Smooth muscle cell (in vitro differentiated cells): ENCODE results near the gene WDTC1. TPM values are rescaled to one million over a fixed set of nuclear protein-coding genes. Genes with fewer than 3 reads are reported as not detected.
"Not testable (repeated sequence)": the region's sequence is repeated elsewhere in the genome, so short reads cannot be mapped to it uniquely, and the experiment has no call there.

Experiments
- DNase-seq: peaks from one replicate; lab custom pipeline; 2025; ENCODE audit not compliant: unreplicated experiment; lab: John Stamatoyannopoulos, UW
- H2AFZ ChIP-seq: fragments of 200-600 bp; sonication (generic); 2 replicates; pipeline ENCODE4 v1.6.0; 2016; ENCODE audit warnings: antibody characterized with exemption, low read depth, mild to moderate bottlenecking
- H3F3A ChIP-seq: fragments of 200-600 bp; sonication (generic); 2 replicates; pipeline ENCODE4 v1.6.0; 2017; ENCODE audit warnings: antibody characterized with exemption, low read depth
- H3K27ac ChIP-seq: fragments of 200-600 bp; sonication (generic); 2 replicates; pipeline ENCODE4 v1.5.1; 2016; ENCODE audit warnings: low read depth, mild to moderate bottlenecking
- H3K27me3 ChIP-seq: fragments of 200-600 bp; sonication (generic); 2 replicates; pipeline ENCODE4 v1.6.1; 2016; ENCODE audit warnings: low read depth, mild to moderate bottlenecking
- H3K36me3 ChIP-seq: fragments of 200-600 bp; sonication (generic); 2 replicates; pipeline ENCODE4 v1.5.1; 2016; ENCODE audit warnings: low read depth
- H3K4me1 ChIP-seq: fragments of 200-600 bp; sonication (generic); 2 replicates; pipeline ENCODE4 v1.5.1; 2016; ENCODE audit warnings: low read depth
- H3K4me2 ChIP-seq: fragments of 200-600 bp; sonication (generic); 2 replicates; pipeline ENCODE4 v1.6.0; 2016; ENCODE audit warnings: mild to moderate bottlenecking
- H3K4me3 ChIP-seq: fragments of 200-600 bp; sonication (generic); 2 replicates; pipeline ENCODE4 v1.5.1; 2016; ENCODE audit warnings: mild to moderate bottlenecking
- H3K79me2 ChIP-seq: fragments of 200-600 bp; sonication (generic); 2 replicates; pipeline ENCODE4 v1.6.0; 2016; ENCODE audit warnings: low read depth, mild to moderate bottlenecking
- H3K9ac ChIP-seq: fragments of 200-600 bp; sonication (generic); 2 replicates; pipeline ENCODE4 v1.6.0; 2016; ENCODE audit warnings: low read depth
- H3K9me3 ChIP-seq: fragments of 200-600 bp; sonication (generic); replicated peaks from 2 replicates; pipeline ENCODE4 v1.5.1; 2016; ENCODE audit warnings: low read depth
- H4K20me1 ChIP-seq: fragments of 200-600 bp; sonication (generic); 2 replicates; pipeline ENCODE4 v1.6.0; 2016; ENCODE audit warnings: low read depth
- CTCF ChIP-seq: fragments of 200-600 bp; sonication (generic); IDR thresholded peaks from 2 replicates; pipeline ENCODE4 v1.5.1; 2017; ENCODE audit warnings: borderline replicate concordance, mild to moderate bottlenecking, antibody characterized with exemption; ENCODE audit not compliant: insufficient read depth, poor library complexity, severe bottlenecking
- WGBS: methylation state at CpG from one replicate; pipeline ENCODE4 v1.1.7; 2016; ENCODE audit warnings: low lambda C conversion rate; 5-methylcytosine and 5-hydroxymethylcytosine counted together
- polyA plus RNA-seq: library from polyadenylated mRNA; unstranded; fragments of >200 nt; fragmentation: Nextera tagmentation; extraction: Ambion mirVana; gene quantifications from 2 replicates; pipeline ENCODE4 v1.2.1, GENCODE V29; 2016
- total RNA-seq: library from RNA; depleted of rRNA; stranded (reverse); fragments of >200 nt; gene quantifications from 2 replicates; pipeline ENCODE4 v1.2.3, GENCODE V29; 2014

Gene WDTC1
- total and polyA plus RNA-seq, 2 experiments from 2014 or later = 5.4 to 10.3 TPM

GRCh38 chr1:27216466-27216865 lies 18.0 kb upstream of the WDTC1 start:
- Histone ChIP-seq H2AFZ (no peak overlapping the region), H3K9ac (no peak overlapping the region), H3K79me2 (no peaks in the 10 kb centered on the region), H3K4me3 (no peak overlapping the region), H3K36me3 (no peaks in the 10 kb centered on the region), H3K9me3 (no peaks in the 10 kb centered on the region), H3F3A (no peaks in the 10 kb centered on the region), H3K27ac (no peak overlapping the region), H3K4me1 (no peaks in the 10 kb centered on the region), H3K27me3 (no peaks in the 10 kb centered on the region), H3K4me2 (no peak overlapping the region), H4K20me1 (no peaks in the 10 kb centered on the region)
- TF ChIP-seq CTCF = no peak
- WGBS = 95% methylated on average over 7 of the region's 7 CpGs
- no peak for DNase-seq

DNA sequence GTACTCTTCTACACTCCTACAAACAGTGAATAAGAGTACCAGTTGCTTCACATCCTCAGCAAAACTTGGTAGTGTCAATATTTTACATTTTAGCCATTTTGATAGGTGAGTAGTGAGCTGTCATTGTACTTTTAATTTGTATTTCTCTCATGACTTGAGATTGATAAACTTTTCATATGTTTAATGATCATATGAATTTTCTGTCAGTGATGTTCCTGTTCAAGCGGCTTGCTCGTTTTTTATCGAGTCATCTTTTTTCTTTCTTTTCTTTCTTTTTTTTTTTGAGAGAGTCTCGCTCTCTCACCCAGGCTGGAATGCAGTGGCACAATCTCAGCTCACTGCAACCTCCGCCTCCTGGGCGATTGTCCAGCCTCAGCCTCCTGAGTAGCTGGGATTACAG lies 17.0 kb upstream of the WDTC1 start:
- no peaks in the 10 kb centered on the region for H3K4me1 ChIP-seq
- no peak overlapping the region for H3K27ac ChIP-seq
- H3K9me3 ChIP-seq = no peaks in the 10 kb centered on the region
- no peak overlapping the region for H3K9ac ChIP-seq
- 92% methylated on average over 6 of the region's 6 CpGs for WGBS
- H3F3A ChIP-seq = no peaks in the 10 kb centered on the region
- no peak overlapping the region for H3K4me2 ChIP-seq
- DNase-seq = no peak
- H3K36me3 ChIP-seq = no peaks in the 10 kb centered on the region
- no peaks in the 10 kb centered on the region for H3K27me3 ChIP-seq
- TF ChIP-seq CTCF = no peak
- H4K20me1 ChIP-seq = no peaks in the 10 kb centered on the region
- no peak overlapping the region for H3K4me3 ChIP-seq
- no peak overlapping the region for H2AFZ ChIP-seq
- no peaks in the 10 kb centered on the region for H3K79me2 ChIP-seq

DNA sequence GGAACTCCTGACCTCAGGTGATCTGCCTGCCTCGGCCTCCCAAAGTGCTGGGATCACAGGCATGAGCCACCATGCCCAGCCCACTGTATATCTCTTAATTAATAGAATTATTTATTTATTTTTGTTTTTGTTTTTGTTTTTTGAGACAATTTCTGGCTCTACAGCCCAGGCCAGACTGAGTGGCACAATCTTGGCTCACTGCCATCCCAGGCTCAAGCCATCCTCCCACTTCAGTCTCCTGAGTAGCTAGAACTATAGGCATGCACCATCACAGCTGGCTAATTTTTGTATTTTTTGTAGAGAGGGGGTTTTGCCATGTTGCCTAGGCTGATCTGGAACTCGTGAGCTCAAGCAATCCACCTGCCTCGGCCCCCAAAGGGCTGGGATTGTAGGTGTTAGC lies 15.7 kb upstream of the WDTC1 start:
- 87% methylated on average over 3 of the region's 3 CpGs for WGBS
- Histone ChIP-seq H3K4me1 (no peaks in the 10 kb centered on the region), H3K27ac (no peak overlapping the region), H2AFZ (no peak overlapping the region), H3K4me2 (no peak overlapping the region), H3K27me3 (no peaks in the 10 kb centered on the region), H3K4me3 (no peak overlapping the region), H3K36me3 (no peaks in the 10 kb centered on the region), H3K9ac (no peak overlapping the region), H4K20me1 (no peaks in the 10 kb centered on the region), H3K9me3 (no peaks in the 10 kb centered on the region), H3K79me2 (no peaks in the 10 kb centered on the region), H3F3A (no peaks in the 10 kb centered on the region)
- DNase-seq = no peak
- TF ChIP-seq CTCF = no peak

DNA sequence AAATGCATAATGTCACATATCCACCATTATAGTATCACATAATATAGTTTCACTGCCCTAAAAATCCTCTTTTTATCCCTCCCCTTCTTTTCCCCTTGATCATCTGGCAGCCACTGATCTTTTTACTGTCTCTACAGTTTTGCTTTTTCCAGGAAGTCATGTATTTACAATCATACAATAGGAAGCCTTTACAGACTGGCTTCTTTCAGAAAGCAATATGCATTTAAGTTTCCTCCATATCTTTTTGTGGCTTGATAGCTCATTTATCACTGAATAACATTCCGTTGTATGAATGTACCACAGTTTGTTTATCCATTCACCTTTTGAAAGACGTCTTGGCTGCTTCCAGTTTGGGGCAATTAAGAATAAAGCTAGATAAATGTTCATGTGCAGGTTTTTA lies 14.3 kb upstream of the WDTC1 start:
- no peaks in the 10 kb centered on the region for H3K27me3 ChIP-seq
- no peak overlapping the region for H3K9ac ChIP-seq
- H3K79me2 ChIP-seq = no peaks in the 10 kb centered on the region
- H4K20me1 ChIP-seq = no peaks in the 10 kb centered on the region
- H3F3A ChIP-seq = no peaks in the 10 kb centered on the region
- no peak overlapping the region for H3K4me2 ChIP-seq
- DNase-seq = no peak
- H2AFZ ChIP-seq = peak overlapping the region; percentile 69
- no peak overlapping the region for H3K27ac ChIP-seq
- H3K36me3 ChIP-seq = no peaks in the 10 kb centered on the region
- no peaks in the 10 kb centered on the region for H3K9me3 ChIP-seq
- H3K4me3 ChIP-seq = no peak overlapping the region
- WGBS = 51% methylated on average over 2 of the region's 2 CpGs
- TF ChIP-seq CTCF = no peak
- no peaks in the 10 kb centered on the region for H3K4me1 ChIP-seq

DNA sequence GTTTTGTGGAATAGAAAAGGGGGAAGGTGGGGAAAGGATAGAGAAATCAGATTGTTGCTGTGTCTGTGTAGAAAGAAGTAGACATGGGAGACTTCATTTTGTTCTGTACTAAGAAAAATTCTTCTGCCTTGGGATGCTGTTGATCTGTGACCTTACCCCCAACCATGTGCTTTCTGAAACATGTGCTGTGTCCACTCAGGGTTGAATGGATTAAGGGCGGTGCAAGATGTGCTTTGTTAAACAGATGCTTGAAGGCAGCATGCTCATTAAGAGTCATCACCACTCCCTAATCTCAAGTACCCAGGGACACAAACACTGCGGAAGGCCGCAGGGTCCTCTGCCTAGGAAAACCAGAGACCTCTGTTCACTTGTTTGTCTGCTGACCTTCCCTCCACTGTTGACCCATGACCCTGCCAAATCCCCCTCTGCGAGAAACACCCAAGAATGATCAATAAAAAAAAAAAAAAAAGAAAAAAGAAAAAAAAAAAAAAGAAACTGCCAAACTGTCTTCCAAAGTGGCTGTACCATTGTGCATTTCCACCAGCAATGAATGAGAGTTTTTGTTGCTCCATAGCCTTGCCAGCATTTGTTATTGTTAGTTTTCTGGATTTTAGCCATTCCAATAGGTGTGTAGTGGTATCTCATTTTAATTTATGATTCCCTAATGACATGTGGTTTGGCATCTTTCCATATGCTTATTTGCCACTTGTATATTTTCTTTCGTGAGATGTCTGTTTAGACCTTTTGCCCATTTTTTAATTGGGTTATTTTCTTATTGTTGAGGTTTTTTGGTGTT lies 13.5 kb upstream of the WDTC1 start:
- H3K36me3 ChIP-seq, H3K27me3 ChIP-seq, H3K79me2 ChIP-seq, H3K9ac ChIP-seq, H3K27ac ChIP-seq, H3K4me2 ChIP-seq, H3F3A ChIP-seq, DNase-seq, H2AFZ ChIP-seq, H4K20me1 ChIP-seq, H3K4me1 ChIP-seq, H3K4me3 ChIP-seq, H3K9me3 ChIP-seq: not testable (repeated sequence)
- 91% methylated on average over 5 of the region's 5 CpGs for WGBS
